ENCODE data around the gene CEP41. TPM values are rescaled to one million over a fixed set of nuclear protein-coding genes. Genes with fewer than 3 reads are reported as not detected.
A peak's percentile ranks its signal among the peaks of the same experiment; 100 is the strongest.

The CEP41 gene, protein sequence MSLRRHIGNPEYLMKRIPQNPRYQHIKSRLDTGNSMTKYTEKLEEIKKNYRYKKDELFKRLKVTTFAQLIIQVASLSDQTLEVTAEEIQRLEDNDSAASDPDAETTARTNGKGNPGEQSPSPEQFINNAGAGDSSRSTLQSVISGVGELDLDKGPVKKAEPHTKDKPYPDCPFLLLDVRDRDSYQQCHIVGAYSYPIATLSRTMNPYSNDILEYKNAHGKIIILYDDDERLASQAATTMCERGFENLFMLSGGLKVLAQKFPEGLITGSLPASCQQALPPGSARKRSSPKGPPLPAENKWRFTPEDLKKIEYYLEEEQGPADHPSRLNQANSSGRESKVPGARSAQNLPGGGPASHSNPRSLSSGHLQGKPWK
- total RNA-seq: 11.3 TPM
- long read RNA-seq, full-length matches to known transcripts: 10 of 13 reads
- long read RNA-seq, partial matches to known transcripts: 1 of 13 reads
- long read RNA-seq, other reads (novel, unspliced or antisense): 2 of 13 reads

DNA sequence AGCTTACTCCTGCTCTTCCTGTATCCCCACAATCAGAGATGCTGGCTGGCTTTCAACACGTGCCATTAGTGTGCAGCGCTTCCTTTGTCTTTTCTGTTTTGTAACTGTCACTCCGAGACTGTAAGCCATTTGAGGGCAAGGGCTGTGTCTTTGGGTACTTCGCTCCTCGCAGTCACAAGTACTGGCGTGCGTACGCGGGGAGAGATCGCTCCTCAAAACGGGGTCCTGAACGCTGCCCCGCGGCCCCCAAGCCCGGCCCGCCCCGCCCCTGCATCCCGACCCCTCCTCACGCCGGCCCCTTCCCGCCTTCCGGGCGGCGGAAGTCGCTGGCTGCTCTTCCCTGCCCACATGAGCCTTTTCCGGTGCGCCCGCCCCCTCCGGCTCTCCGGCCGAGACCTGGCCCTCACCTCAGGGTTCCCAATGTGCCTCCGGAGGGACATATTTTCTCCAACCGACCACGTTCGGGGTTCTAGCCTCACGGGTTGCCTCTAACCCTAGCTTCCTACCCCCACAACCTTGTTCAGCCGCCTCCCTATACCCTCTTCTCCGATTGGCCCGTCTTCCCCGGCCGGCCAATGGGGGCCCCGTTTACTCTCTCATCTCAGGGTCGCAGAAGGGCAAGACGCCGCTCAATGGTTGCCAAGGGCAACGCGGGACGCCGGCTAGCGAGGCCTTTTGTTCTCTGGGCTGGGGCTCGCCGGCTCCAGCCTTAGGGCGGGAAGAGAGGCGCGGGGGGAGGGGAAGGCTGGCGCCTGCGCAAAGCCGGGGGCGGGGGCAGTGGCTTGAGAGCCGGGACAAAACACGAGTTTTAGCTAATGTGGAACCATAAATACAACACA lies at the start of gene CEP41:
CEP41 (minus strand) TSS at position 490 of the 839 bp plus-strand sequence; CDS start at position 440, 50 bp downstream.
- H3K4me1 ChIP-seq: peaks cover 12% of the 10 kb centered on the region
- intact Hi-C loops (cut with DNase I): no loop called here
- H3K27ac ChIP-seq: peak within 1 kb of the TSS; percentile 87
- H3K4me3 ChIP-seq: peak within 1 kb of the TSS; percentile 82
- TF ChIP-seq, protein P1, sequence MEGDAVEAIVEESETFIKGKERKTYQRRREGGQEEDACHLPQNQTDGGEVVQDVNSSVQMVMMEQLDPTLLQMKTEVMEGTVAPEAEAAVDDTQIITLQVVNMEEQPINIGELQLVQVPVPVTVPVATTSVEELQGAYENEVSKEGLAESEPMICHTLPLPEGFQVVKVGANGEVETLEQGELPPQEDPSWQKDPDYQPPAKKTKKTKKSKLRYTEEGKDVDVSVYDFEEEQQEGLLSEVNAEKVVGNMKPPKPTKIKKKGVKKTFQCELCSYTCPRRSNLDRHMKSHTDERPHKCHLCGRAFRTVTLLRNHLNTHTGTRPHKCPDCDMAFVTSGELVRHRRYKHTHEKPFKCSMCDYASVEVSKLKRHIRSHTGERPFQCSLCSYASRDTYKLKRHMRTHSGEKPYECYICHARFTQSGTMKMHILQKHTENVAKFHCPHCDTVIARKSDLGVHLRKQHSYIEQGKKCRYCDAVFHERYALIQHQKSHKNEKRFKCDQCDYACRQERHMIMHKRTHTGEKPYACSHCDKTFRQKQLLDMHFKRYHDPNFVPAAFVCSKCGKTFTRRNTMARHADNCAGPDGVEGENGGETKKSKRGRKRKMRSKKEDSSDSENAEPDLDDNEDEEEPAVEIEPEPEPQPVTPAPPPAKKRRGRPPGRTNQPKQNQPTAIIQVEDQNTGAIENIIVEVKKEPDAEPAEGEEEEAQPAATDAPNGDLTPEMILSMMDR (IDR thresholded peaks at IDR 0.05): no peak
- no peaks in the 10 kb centered on the region for H3K9me3 ChIP-seq
- peak; percentile 99 for ATAC-seq
- no peaks in the 10 kb centered on the region for H3K27me3 ChIP-seq
- peak; percentile 98 for DNase-seq
- no peaks in the 10 kb centered on the region for H3K36me3 ChIP-seq

DNA sequence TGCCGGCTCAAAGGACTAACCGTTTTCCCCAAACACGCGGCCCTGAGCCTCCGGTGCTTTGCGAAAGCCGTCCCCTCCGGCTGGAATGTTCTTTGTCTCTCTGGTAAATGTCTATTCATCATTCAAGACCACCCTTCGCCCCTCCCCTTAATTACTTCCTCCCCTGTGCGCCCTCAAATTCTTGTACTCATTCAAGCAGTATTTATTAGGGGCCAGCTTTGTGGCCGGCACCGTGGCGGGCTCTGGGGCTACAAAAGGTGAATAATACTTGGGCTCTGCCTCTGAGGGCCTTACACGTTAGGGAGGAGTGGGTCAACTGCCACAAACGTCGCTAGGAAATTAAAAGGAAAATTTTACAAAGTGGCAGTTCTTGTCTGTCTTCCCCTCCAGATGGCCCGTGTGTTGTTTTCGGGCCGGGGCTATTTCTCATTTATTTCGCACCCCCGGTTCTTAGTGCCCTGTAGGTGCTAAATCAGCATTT lies 49.5 kb upstream of the CEP41 start:
- H3K4me3 ChIP-seq: peak overlapping the region; percentile 46
- peaks cover 39% of the 10 kb centered on the region for H3K4me1 ChIP-seq
- H3K27ac ChIP-seq: no peak overlapping the region
- intact Hi-C loops (cut with DNase I): no loop called here
- TF ChIP-seq, protein P1 (IDR thresholded peaks at IDR 0.05): no peak
- ATAC-seq (no peak), DNase-seq (no peak)
- H3K9me3 ChIP-seq: no peaks in the 10 kb centered on the region
- H3K36me3 ChIP-seq: no peaks in the 10 kb centered on the region
- no peaks in the 10 kb centered on the region for H3K27me3 ChIP-seq

DNA sequence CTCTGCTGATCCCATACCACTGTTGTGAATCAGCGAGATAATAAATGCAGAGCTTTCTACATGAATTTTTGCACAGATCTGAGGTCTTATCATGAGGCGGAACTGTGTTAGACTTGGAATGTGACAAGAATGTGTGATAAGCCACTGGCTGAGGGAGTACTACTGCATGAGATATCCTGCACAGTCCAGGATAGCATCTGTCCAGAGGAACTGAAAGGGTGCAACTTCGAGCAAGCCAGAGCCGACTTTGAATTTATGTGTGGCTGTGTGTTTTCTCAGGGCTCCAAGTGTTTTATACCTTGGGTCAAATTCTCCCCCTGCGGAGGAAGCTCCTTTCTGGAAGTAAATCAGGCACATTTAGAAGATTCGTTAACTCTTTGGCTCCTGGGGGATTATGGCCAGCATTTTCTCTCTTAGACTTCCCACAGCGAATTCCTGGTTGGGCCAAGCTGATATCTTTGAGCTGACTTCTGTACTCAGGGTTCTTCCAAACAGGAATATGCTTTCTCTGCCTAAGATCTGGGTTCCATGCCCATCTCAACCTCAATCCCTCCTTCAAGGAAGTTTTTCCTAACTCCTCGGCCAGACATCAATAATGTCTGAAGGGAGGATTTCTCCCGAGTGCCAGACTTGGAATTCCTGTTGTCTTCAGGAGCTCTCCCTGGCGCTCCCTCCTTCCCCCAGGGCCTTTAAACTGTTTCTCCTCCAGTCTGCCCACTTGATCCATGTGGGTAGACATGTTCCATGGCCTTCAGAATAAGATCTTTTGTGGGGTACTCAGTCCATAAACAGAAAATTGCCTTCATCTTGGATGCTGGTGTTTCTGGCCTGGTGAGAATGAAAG lies 48.5 kb upstream of the CEP41 start:
- no peaks in the 10 kb centered on the region for H3K27me3 ChIP-seq
- TF ChIP-seq, protein P1 (IDR thresholded peaks at IDR 0.05): no peak
- peak overlapping the region; percentile 36 for H3K27ac ChIP-seq
- H3K36me3 ChIP-seq: no peaks in the 10 kb centered on the region
- DNase-seq (no peak), ATAC-seq (no peak)
- peaks cover 39% of the 10 kb centered on the region for H3K4me1 ChIP-seq
- no peak overlapping the region for H3K4me3 ChIP-seq
- intact Hi-C loops (cut with DNase I): no loop called here
- no peaks in the 10 kb centered on the region for H3K9me3 ChIP-seq

DNA sequence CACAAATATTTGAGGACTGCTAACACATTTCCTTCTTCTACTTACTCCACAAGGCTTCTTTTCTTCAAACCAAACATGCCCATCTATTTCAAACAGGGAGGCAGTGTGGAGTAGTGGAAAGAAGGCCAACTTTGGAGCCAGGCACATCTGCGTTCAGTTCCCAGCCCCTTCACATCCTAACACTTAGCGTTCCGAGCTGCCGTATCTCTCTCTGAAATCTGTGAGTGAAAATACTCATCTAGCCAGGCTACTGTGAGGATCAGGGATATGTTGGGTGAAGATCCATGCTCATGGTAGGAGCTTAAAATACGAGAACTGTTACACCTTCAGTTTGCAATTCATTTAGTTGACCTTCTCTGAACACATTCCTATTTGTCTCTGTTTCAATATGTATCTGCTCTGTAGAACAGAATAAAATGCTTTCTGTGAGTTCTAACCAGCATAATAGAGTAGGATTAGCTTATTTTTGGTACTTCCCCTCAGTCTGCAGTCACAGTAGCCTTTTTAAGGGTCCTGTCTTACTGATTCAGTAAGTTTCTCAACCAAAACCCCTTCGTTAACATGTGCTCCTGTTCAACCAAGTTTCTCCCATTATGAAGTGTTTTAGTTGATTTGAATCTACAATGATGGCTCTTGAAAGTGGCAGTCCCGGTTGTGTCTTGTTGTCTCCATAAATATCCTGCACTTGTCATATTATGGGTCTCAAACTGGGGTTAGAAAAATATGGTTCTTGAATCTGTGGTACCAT lies 47.8 kb upstream of the CEP41 start:
- H3K4me3 ChIP-seq: no peak overlapping the region
- DNase-seq (no peak), ATAC-seq (no peak)
- peaks cover 3% of the 10 kb centered on the region for H3K27me3 ChIP-seq
- intact Hi-C loops (cut with DNase I): no loop called here
- no peaks in the 10 kb centered on the region for H3K36me3 ChIP-seq
- H3K4me1 ChIP-seq: peaks cover 39% of the 10 kb centered on the region
- H3K9me3 ChIP-seq: no peaks in the 10 kb centered on the region
- no peak overlapping the region for H3K27ac ChIP-seq
- TF ChIP-seq, protein P1 (IDR thresholded peaks at IDR 0.05): no peak
